ENCODE results near the gene STK35. TPM values are rescaled to one million over a fixed set of nuclear protein-coding genes. Genes with fewer than 3 reads are reported as not detected.

Gene STK35
- total RNA-seq, 2 donors from 2014 or later: 25.8 to 26.7 TPM

DNA sequence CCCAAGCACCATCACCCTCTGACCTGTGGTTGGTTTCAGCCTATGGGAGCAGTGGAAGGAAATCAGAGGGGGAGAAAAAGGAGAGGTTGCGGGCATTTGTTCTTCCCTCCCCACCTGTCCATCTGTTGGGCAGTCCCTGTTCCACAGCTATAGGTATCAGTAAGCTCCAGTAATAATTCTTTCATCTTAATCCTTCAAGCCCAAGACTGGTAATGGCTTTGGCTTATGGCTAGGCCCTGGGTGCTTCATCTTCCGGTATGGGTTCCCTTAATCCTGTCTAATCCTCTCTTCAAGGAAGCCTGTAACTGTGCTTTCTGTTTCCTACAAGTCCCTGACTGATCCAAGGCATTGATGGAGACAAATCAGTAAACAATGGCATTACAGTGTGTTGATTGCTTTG lies 42.2 kb upstream of the STK35 start:
- no peak overlapping the region for H3K9ac ChIP-seq (ENCODE audit: low read depth in 2 of 2, low read length in 2 of 2)
- H3K4me1 ChIP-seq: no peaks in the 10 kb centered on the region

GRCh38 chr20:2065099-2065498 lies 36.5 kb upstream of the STK35 start:
- no peaks in the 10 kb centered on the region for H3K36me3 ChIP-seq
- TF ChIP-seq CTCF (IDR thresholded peaks at IDR 0.05): no peak
- no peak for DNase-seq
- no peak overlapping the region for H3K4me3 ChIP-seq
- H3K27ac ChIP-seq: no peak overlapping the region
- H3K27me3 ChIP-seq: no peaks in the 10 kb centered on the region
- no peaks in the 10 kb centered on the region for H3K4me1 ChIP-seq
- intact Hi-C loops (cut with DNase I): no loop called here
- no peaks in the 10 kb centered on the region for H3K9me3 ChIP-seq
- no peak overlapping the region for H3K9ac ChIP-seq (ENCODE audit: low read depth in 2 of 2, low read length in 2 of 2)

More for the DNA sequence above, 42.2 kb upstream of the STK35 start:
- Histone ChIP-seq H3K27ac (no peak overlapping the region), H3K36me3 (no peaks in the 10 kb centered on the region), H3K27me3 (no peaks in the 10 kb centered on the region), H3K9me3 (no peaks in the 10 kb centered on the region), H3K4me3 (no peak overlapping the region)
- intact Hi-C loops (cut with DNase I): no loop called here
- TF ChIP-seq CTCF (IDR thresholded peaks at IDR 0.05): no peak
- DNase-seq: no peak

DNA sequence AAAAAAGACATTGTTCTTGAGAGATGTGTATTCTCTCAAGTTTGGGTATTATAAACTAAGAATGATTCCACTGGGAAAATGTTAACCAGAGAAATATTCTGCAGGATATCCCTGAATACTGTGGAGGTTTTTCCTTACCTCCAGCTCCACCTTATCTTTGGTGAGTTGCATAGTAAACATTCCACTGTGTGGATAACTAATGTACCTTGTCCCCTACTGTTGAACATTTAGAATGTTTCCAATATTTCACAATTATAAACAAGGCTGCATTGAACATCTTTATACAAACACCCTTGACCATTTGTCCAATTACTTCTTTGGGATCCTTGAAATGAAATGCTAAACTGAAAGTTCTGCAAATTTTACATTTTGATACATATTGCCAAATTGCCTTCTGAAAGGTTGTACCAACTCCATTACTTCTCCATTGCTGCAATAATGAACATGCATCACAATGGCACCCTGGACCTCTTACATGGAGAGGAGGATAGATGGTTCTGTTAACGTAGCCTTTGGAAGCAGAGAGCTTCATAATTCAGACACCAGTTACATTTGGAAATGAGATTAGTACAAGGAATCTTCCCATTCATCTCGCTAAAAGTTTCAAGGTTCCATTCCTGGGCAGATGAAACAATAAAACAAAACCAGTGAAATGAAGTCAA lies 35.0 kb upstream of the STK35 start:
- no peaks in the 10 kb centered on the region for H3K4me1 ChIP-seq
- intact Hi-C loops (cut with DNase I): no loop called here
- H3K27me3 ChIP-seq: no peaks in the 10 kb centered on the region
- H3K27ac ChIP-seq: no peak overlapping the region
- no peaks in the 10 kb centered on the region for H3K36me3 ChIP-seq
- H3K4me3 ChIP-seq: no peak overlapping the region
- no peaks in the 10 kb centered on the region for H3K9me3 ChIP-seq
- no peak for DNase-seq
- H3K9ac ChIP-seq (ENCODE audit: low read depth in 2 of 2, low read length in 2 of 2): no peak overlapping the region
- TF ChIP-seq CTCF (IDR thresholded peaks at IDR 0.05): no peak

DNA sequence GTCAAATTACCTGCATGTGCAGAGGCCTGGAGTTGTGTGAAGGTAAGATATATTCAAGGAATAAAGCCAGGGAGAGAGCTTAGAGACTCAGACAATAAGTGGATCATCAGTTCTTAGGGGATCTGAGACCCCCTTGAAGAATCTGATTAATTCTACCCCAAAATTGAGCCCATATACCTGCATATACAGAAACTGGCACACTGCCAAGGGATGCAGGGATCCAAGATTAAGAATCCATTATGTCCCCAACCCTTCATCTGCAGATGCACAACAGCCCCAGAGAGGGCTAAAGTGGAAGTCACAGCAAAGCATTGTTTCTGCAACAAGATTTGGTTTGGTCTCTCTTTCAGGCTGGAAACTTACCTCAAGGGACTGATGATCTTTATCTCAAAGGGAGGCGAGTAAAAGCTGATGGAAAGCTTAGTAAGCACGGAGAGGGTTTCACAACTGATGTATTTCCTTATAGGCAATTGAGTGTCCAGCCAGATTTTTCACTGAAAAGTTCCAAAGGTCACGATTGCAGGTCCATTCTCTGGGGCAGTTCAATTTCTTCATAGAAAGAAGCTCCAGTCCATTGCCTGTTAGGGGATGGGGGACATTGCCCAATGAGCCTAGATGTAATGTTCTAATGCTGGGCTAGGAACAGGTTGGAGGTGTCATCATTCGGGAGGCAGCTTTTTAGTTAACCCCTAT lies 20.9 kb upstream of the STK35 start:
- Histone ChIP-seq H3K9ac (ENCODE audit: low read depth in 2 of 2, low read length in 2 of 2) (no peak overlapping the region), H3K27ac (no peak overlapping the region), H3K4me1 (no peaks in the 10 kb centered on the region), H3K4me3 (no peak overlapping the region), H3K9me3 (no peaks in the 10 kb centered on the region), H3K36me3 (no peaks in the 10 kb centered on the region), H3K27me3 (no peaks in the 10 kb centered on the region)
- intact Hi-C loops (cut with DNase I): no loop called here
- no peak for TF ChIP-seq CTCF (IDR thresholded peaks at IDR 0.05)
- DNase-seq: no peak

- H3K27ac ChIP-seq: no peak overlapping the region
- DNase-seq: no peak
- H3K27me3 ChIP-seq: no peaks in the 10 kb centered on the region
These were observed 16.9 kb upstream of the STK35 start for GRCh38 chr20:2084703-2085102.

More at GRCh38 chr20:2084703-2085102, 16.9 kb upstream of the STK35 start:
- Histone ChIP-seq H3K9me3 (no peaks in the 10 kb centered on the region), H3K4me1 (no peaks in the 10 kb centered on the region), H3K36me3 (no peaks in the 10 kb centered on the region), H3K4me3 (no peak overlapping the region), H3K9ac (ENCODE audit: low read depth in 2 of 2, low read length in 2 of 2) (no peak overlapping the region)
- no peak for TF ChIP-seq CTCF (IDR thresholded peaks at IDR 0.05)
- intact Hi-C loops (cut with DNase I): no loop called here

All from colonic mucosa (tissue), 4 donors.